Stimulated activated memory B cell treated with anti-CD40 and anti-IgM and Interleukin-4, amounts not matched to agents 10 μg/mL and 1 μg/mL and 100 μg/mL, for 72 hours (primary cell): ENCODE results near the gene ARHGAP8.
A peak's percentile ranks its signal among the peaks of the same experiment; 100 is the strongest.

Source experiments
- ATAC-seq: fragments of 150-1000 bp; cut with Tn5 transposase; 2 replicates; pipeline ENCODE4 v1.10.0; 2021
- H3K27ac Mint-ChIP-seq: one replicate; pipeline ENCODE4 v1.8.0; 2022; ENCODE audit warnings: mild to moderate bottlenecking, mixed read lengths
- H3K27me3 Mint-ChIP-seq: one replicate; pipeline ENCODE4 v1.8.0; 2022; ENCODE audit warnings: mixed read lengths
- H3K36me3 Mint-ChIP-seq: one replicate; pipeline ENCODE4 v1.8.0; 2022; ENCODE audit warnings: mixed read lengths
- H3K4me1 Mint-ChIP-seq: one replicate; pipeline ENCODE4 v1.8.0; 2022; ENCODE audit warnings: mixed read lengths
- H3K4me3 Mint-ChIP-seq: one replicate; pipeline ENCODE4 v1.8.0; 2022; ENCODE audit warnings: mild to moderate bottlenecking, moderate library complexity, mixed read lengths
- H3K9me3 Mint-ChIP-seq: one replicate; pipeline ENCODE4 v1.8.0; 2022; ENCODE audit warnings: mixed read lengths

The ARHGAP8 gene

DNA sequence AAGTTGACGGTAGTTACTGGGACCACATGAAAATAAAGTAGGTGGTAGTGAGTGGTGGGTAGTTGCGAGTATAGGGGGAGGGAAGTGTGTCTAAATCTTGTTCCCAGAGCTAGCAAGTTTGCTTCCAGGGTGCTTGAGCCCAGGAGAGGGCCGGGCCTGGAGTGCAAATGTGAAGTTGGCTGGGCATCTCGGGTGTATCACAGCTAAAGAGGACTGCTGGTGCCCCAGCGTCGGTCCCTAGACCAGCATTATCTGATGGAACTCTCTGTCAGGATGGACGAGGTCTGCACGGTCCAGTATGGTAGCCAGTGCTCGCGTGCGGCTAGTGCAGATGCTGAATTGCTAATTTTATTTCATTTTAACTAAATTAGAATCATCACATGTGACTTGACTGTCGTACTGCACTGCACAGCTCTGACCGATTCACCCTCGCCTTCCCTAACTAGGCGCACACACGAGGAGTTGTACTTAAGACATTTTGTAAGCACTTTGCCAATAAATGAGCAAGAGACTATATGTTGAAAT lies 75.4 kb downstream of the ARHGAP8 start:
- no peak for ATAC-seq
- no peak overlapping the region for H3K27ac Mint-ChIP-seq
- no peaks in the 10 kb centered on the region for H3K4me1 Mint-ChIP-seq
- H3K4me3 Mint-ChIP-seq, result no peak overlapping the region
- H3K27me3 Mint-ChIP-seq, result peaks cover 62% of the 10 kb centered on the region
- no peaks in the 10 kb centered on the region for H3K36me3 Mint-ChIP-seq
- peaks cover 2% of the 10 kb centered on the region for H3K9me3 Mint-ChIP-seq

- Mint-ChIP-seq H3K27me3 (peaks cover 58% of the 10 kb centered on the region), H3K4me3 (no peak overlapping the region), H3K9me3 (peaks cover 2% of the 10 kb centered on the region), H3K4me1 (no peaks in the 10 kb centered on the region), H3K27ac (no peak overlapping the region), H3K36me3 (no peaks in the 10 kb centered on the region)
- ATAC-seq, result no peak
Measured at GRCh38 chr22:44828193-44828592, 75.8 kb downstream of the ARHGAP8 start.

- Mint-ChIP-seq H3K9me3 (peaks cover 15% of the 10 kb centered on the region), H3K27ac (no peak overlapping the region), H3K4me3 (no peak overlapping the region), H3K4me1 (no peaks in the 10 kb centered on the region), H3K36me3 (no peaks in the 10 kb centered on the region), H3K27me3 (peaks cover 21% of the 10 kb centered on the region)
- ATAC-seq, result no peak
Measured at GRCh38 chr22:44831885-44832284, 79.5 kb downstream of the ARHGAP8 start.

GRCh38 chr22:44834065-44834464 lies 81.7 kb downstream of the ARHGAP8 start:
- Mint-ChIP-seq H3K9me3 (peaks cover 15% of the 10 kb centered on the region), H3K4me1 (no peaks in the 10 kb centered on the region)

GRCh38 chr22:44837481-44837880 lies 85.1 kb downstream of the ARHGAP8 start:
- H3K27me3 Mint-ChIP-seq, result no peaks in the 10 kb centered on the region
- no peaks in the 10 kb centered on the region for H3K4me1 Mint-ChIP-seq
- no peaks in the 10 kb centered on the region for H3K36me3 Mint-ChIP-seq
- no peak overlapping the region for H3K4me3 Mint-ChIP-seq
- peaks cover 15% of the 10 kb centered on the region for H3K9me3 Mint-ChIP-seq
- H3K27ac Mint-ChIP-seq, result no peak overlapping the region
- ATAC-seq, result no peak

More at GRCh38 chr22:44834065-44834464, 81.7 kb downstream of the ARHGAP8 start:
- ATAC-seq, result no peak
- Mint-ChIP-seq H3K27ac (no peak overlapping the region), H3K27me3 (no peaks in the 10 kb centered on the region), H3K4me3 (no peak overlapping the region), H3K36me3 (no peaks in the 10 kb centered on the region)

DNA sequence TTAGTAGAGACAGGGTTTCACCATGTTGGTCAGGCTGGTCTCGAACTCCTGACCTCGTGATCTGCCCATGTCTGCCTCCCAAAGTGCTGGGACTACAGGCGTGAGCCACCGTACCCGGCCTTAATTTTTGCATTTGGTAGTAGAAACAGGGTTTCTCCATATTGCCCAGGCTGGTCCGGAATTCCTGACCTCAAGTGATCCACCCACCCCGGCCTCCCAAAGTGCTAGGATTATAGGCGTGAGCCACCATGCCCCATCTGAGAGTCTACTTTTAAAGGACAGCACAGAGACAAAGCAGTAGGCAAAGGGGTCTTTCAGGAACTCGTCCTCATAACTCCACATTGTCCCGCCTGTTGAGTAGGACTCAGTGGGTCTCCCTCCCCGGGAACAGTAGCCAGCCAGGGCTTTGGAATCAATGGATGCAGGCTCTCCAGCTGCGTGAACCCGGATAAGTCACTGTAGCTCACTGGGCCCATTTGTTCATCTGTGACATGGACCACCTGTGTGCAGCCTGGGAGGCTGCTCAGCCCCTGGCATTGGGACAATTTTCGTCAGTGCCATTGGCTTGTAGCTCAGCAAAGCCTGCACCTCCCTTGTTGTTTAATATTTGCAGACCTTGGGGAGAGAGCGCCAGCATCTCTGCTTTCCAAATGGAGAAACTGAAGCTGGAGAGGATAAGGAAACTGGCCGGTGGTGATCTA lies 86.1 kb downstream of the ARHGAP8 start:
- Mint-ChIP-seq H3K4me3 (no peak overlapping the region), H3K9me3 (peaks cover 13% of the 10 kb centered on the region), H3K27me3 (no peaks in the 10 kb centered on the region), H3K27ac (no peak overlapping the region), H3K4me1 (no peaks in the 10 kb centered on the region), H3K36me3 (no peaks in the 10 kb centered on the region)
- no peak for ATAC-seq

DNA sequence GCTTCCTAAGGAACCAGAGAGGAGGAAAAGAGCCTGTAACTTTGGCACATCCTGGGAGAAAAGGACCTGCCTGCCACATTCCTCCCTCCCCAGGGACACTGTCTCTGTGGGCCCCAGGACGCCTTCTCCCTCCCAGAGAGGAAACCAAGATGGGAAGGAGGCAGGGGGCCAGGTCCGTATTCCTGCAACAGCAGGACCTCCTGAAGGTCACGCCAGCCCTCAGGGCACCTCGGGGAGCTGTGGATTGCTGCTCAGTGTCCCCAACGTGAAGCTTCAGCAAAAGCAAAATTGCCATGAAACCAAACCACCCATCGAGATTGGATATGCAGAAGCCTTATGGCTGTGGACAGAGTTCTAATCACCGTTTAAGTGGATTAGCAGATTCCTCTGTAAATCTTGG lies 86.7 kb downstream of the ARHGAP8 start:
- peaks cover 13% of the 10 kb centered on the region for H3K9me3 Mint-ChIP-seq
- H3K4me1 Mint-ChIP-seq, result no peaks in the 10 kb centered on the region
- H3K27me3 Mint-ChIP-seq, result no peaks in the 10 kb centered on the region
- H3K4me3 Mint-ChIP-seq, result no peak overlapping the region
- ATAC-seq, result no peak
- no peak overlapping the region for H3K27ac Mint-ChIP-seq
- no peaks in the 10 kb centered on the region for H3K36me3 Mint-ChIP-seq

DNA sequence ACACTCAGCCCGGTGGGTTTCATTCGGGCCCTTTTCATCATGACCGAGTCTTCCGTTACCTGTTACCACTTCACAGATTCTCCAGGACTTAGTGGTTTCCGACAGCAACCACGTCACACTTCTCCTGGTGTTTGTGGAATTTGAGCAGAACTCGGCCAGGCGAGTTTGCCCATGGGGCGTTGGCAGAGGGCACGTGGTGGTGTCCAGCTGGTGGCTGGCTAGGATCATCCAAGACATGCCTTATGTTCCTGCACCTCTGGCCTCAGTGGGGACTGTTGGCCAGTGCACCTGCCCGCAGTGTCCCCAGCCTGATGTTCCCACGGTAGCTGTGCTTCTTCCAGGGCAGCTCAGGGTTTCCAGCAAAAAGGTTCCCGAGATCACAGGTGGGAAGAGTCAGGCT lies 87.3 kb downstream of the ARHGAP8 start:
- no peak for ATAC-seq
- peaks cover 10% of the 10 kb centered on the region for H3K9me3 Mint-ChIP-seq
- no peak overlapping the region for H3K27ac Mint-ChIP-seq
- H3K4me1 Mint-ChIP-seq, result no peaks in the 10 kb centered on the region
- H3K36me3 Mint-ChIP-seq, result peaks cover 2% of the 10 kb centered on the region
- H3K27me3 Mint-ChIP-seq, result peaks cover 2% of the 10 kb centered on the region
- H3K4me3 Mint-ChIP-seq, result no peak overlapping the region

DNA sequence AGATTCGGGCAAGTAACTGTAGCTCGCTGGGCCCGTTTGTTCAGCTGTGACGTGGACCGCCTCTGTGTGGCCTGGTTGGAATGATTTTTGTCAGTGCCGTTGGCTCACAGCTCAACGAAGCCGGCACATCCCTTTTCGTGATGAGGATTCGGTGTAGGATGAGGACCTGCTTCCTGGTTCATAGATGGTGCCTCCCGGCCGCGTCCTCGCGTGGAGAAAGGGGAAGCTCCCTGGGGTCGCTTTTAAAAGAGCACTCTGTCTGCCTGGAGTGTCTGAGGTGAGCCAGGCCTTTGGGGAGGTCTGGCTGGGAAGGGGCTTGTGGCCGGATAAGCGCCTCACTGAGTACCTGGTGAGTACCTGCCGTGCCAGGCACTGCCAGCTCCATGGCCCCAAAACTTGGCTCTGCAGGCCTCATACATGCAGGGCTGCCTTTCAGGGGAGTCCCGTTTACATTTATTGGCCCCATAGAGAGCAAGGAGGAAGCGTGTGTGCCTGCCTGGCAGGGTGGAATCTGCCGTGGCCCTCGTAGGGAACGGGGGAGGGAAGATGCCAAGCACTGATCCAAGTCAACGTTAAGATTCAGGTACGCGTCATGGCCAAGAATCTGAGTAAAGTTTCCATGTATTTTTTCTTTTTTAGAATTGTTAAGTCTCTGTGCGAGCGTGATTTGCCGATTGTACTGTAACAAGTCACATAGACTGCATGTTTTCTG lies 88.4 kb downstream of the ARHGAP8 start:
- Mint-ChIP-seq H3K9me3 (peaks cover 9% of the 10 kb centered on the region), H3K27ac (no peak overlapping the region), H3K27me3 (peaks cover 13% of the 10 kb centered on the region), H3K4me3 (no peak overlapping the region), H3K4me1 (no peaks in the 10 kb centered on the region), H3K36me3 (peaks cover 6% of the 10 kb centered on the region)
- ATAC-seq, result no peak

DNA sequence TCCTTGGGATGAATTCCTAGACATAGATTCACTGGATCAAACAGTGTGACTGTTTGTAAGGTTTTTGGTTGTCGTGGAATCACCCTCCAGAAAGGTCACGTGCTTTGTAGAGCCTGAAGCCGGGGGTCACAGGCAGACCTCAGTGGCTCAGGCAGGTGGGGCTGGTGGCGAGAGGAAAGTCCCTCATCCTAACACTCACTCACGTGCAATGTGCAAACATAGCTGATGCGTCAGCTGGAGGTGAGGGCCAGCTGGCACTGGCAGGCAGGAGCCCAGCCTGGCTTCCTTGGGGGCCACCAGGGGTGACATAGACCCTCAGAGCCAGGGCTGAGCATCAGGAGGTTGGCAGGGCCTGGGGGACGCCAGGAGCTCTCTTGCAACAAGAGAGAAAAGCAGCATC lies 90.0 kb downstream of the ARHGAP8 start:
- H3K9me3 Mint-ChIP-seq, result peaks cover 5% of the 10 kb centered on the region
- no peak for ATAC-seq
- H3K27ac Mint-ChIP-seq, result no peak overlapping the region
- H3K4me1 Mint-ChIP-seq, result no peaks in the 10 kb centered on the region
- peaks cover 13% of the 10 kb centered on the region for H3K27me3 Mint-ChIP-seq
- H3K4me3 Mint-ChIP-seq, result no peak overlapping the region
- H3K36me3 Mint-ChIP-seq, result peaks cover 6% of the 10 kb centered on the region

GRCh38 chr22:44845191-44845590 lies 92.8 kb downstream of the ARHGAP8 start:
- no peak for ATAC-seq
- Mint-ChIP-seq H3K36me3 (peaks cover 6% of the 10 kb centered on the region), H3K27ac (no peak overlapping the region), H3K9me3 (peaks cover 5% of the 10 kb centered on the region), H3K27me3 (peaks cover 13% of the 10 kb centered on the region), H3K4me1 (no peaks in the 10 kb centered on the region), H3K4me3 (no peak overlapping the region)

GRCh38 chr22:44845796-44846720 lies 93.7 kb downstream of the ARHGAP8 start:
- Mint-ChIP-seq H3K9me3 (peaks cover 5% of the 10 kb centered on the region), H3K4me1 (no peaks in the 10 kb centered on the region), H3K27me3 (peaks cover 13% of the 10 kb centered on the region), H3K27ac (no peak overlapping the region), H3K4me3 (no peak overlapping the region), H3K36me3 (peaks cover 6% of the 10 kb centered on the region)
- peak; percentile 35 for ATAC-seq

GRCh38 chr22:44846726-44847275 lies 94.4 kb downstream of the ARHGAP8 start:
- Mint-ChIP-seq H3K27me3 (peaks cover 13% of the 10 kb centered on the region), H3K9me3 (peaks cover 5% of the 10 kb centered on the region), H3K4me3 (no peak overlapping the region), H3K27ac (no peak overlapping the region), H3K36me3 (peaks cover 6% of the 10 kb centered on the region), H3K4me1 (no peaks in the 10 kb centered on the region)
- no peak for ATAC-seq

DNA sequence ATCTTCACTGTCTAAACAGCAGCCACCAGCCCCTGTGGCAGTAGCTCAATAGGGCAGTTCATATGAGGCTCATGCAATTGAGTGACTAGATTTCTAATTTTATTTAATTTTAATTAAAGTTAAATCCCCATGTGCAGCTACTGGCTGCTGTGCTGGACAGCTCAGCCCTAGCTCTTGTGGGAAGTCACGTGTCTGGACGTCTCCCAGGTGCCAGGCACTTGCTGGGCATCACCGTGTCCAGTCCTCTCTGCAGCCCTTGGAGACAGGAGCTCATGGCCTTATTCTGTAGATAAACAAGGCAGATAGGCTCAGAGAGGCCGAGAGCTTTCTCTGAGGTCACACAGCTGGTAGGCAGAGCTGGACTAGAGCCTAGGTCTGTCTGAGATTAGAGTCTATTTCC lies 95.0 kb downstream of the ARHGAP8 start:
- H3K27ac Mint-ChIP-seq, result no peak overlapping the region
- no peak for ATAC-seq
- H3K4me1 Mint-ChIP-seq, result no peaks in the 10 kb centered on the region
- peaks cover 6% of the 10 kb centered on the region for H3K36me3 Mint-ChIP-seq
- peaks cover 13% of the 10 kb centered on the region for H3K27me3 Mint-ChIP-seq
- H3K9me3 Mint-ChIP-seq, result peaks cover 5% of the 10 kb centered on the region
- H3K4me3 Mint-ChIP-seq, result no peak overlapping the region

DNA sequence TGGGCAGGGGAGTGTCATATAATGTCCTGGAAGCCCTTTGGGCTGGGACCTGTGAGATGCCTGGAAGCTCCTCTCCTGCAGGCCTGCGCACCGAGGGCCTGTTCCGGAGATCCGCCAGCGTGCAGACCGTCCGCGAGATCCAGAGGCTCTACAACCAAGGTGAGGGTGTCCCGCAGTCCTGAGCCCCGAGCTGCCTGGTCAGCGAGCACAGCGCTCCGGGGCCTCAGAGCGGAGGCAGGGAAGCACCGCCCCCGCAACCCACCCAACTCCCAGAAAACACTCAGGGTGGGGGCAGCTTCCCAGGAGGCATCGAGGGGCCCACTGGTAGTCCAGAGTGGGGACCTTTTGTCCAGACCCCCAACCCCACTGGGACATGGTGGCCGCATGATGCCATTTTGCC lies 95.5 kb downstream of the ARHGAP8 start:
- peaks cover 6% of the 10 kb centered on the region for H3K36me3 Mint-ChIP-seq
- no peak overlapping the region for H3K27ac Mint-ChIP-seq
- H3K9me3 Mint-ChIP-seq, result peaks cover 5% of the 10 kb centered on the region
- no peak for ATAC-seq
- peaks cover 13% of the 10 kb centered on the region for H3K27me3 Mint-ChIP-seq
- H3K4me3 Mint-ChIP-seq, result no peak overlapping the region
- no peaks in the 10 kb centered on the region for H3K4me1 Mint-ChIP-seq
